Glomerular endothelial cell (primary cell): Measurements from ENCODE around the gene LDLRAD4. TPM values are rescaled to one million over a fixed set of nuclear protein-coding genes. Genes with fewer than 3 reads are reported as not detected.

Experiments used
- DNase-seq: peaks from one replicate; pipeline ENCODE4 v3.0.0-alpha.2; 2011; ENCODE audit warnings: low read depth, low spot score; ENCODE audit errors: extremely low read depth
- total RNA-seq: library from RNA; depleted of rRNA; stranded (reverse); fragments of >200 nt; gene quantifications from 2 replicates; pipeline ENCODE4 v1.2.3, GENCODE V29; 2015

LDLRAD4 gene
- total RNA-seq, 1 donor from 2014 or later = 13.4 TPM

DNA sequence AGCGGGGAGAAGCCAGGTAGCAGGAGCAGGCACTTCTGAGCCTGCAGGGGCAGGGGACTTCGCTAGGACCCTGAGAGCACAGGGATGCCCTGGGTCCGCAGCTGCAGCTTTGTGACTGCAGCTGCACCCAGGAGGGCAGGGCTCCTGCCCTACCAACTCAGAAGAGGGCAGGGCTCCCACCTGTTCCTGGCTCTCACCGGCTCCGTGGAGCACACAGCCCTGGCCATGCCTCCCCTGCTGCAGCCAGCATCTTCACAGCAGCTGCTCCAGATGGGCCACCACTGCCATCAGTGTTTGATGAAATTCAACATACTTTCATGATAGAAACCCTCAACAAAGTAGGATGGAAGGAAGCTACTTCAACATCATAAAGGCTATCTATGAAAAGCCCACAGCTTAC, 415.1 kb downstream of the LDLRAD4 start:
- no peak for DNase-seq

DNA sequence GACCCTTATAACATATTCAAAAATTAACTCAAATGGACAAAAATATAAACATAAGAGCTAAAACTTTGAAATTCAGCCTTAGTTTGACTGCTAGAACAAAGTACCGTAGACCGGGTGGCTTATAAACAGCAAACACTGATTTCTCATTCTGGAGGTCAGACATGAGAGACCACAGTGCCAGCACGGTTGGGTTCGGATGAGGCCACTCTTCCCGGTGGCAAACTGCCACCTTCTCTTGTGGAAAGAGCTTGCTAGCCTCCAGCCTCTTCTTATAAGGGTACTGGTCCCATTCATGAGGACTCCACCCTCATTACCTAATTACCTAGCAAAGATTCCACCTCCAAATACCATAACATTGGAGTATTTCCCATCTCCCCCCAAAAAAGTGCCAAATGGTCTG, 416.5 kb downstream of the LDLRAD4 start:
- no peak for DNase-seq

DNA sequence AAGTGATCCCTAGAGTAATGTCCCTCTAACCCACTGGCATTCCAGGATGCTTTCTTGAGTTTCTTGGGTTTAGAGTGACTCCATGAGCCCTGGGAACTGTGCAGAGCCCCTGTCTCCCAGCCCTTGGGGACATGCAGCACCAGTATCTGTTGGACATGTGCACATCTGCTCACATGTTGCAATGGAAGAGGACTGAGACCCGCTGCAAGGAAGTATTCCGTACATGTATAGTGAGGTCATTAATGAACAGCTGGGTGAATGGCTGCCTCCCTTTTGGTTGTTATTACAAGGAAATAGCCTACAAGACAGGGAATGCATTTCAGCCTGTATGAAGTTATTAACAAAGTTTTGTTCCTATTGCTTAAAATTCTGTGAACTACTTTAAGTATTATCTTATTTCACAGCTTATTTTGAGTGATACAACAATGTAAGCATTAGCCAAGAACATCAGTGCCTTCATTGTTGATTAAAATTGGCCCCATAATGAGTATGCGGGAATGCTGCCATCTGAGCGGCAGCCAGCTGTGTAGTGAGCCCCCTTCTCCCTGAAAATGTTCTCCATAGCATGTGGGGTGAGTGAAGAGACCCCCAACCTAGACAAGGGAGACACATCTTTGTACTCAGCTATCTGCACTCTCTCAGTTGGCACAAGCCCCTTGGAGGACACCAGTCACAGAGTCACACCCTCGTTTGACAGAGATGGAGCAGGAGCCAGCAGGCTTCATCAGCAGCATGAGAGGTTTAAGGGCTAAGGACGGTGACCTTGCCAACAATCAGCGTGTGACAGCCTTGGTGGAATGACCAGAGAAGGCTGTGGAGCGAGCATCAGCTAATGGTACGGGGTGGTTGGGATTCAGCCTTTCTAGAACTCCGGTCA, 420.4 kb downstream of the LDLRAD4 start:
- DNase-seq = no peak

DNA sequence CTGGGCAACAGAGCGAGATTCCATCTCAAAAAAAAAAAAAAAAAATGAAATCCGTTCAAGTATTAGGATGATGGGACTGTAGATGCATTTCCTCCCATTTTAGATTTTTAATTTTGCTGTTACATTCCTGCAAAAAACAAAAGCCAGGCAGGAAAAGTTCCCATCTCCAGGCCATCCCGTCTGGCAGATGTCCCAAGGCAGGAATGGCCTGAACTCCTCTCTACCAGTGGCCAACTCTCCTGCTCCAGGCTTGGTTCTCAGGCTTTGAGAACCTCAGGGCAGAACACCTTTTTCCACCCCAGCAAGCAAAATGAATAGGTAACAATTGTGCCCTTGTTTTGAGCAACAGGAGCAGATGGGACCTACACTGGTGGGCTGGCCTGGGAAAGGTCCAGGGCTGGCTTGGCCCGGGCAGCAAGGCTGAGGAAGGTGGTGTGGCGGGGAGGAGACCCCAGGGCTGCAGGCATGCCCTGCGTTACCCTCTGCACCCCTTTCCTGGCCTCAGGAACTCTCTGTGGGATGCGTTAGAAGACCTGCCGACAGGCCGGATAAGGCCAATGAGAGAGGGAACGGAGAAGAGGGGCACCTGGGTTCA, 421.8 kb downstream of the LDLRAD4 start:
- DNase-seq = no peak

DNA sequence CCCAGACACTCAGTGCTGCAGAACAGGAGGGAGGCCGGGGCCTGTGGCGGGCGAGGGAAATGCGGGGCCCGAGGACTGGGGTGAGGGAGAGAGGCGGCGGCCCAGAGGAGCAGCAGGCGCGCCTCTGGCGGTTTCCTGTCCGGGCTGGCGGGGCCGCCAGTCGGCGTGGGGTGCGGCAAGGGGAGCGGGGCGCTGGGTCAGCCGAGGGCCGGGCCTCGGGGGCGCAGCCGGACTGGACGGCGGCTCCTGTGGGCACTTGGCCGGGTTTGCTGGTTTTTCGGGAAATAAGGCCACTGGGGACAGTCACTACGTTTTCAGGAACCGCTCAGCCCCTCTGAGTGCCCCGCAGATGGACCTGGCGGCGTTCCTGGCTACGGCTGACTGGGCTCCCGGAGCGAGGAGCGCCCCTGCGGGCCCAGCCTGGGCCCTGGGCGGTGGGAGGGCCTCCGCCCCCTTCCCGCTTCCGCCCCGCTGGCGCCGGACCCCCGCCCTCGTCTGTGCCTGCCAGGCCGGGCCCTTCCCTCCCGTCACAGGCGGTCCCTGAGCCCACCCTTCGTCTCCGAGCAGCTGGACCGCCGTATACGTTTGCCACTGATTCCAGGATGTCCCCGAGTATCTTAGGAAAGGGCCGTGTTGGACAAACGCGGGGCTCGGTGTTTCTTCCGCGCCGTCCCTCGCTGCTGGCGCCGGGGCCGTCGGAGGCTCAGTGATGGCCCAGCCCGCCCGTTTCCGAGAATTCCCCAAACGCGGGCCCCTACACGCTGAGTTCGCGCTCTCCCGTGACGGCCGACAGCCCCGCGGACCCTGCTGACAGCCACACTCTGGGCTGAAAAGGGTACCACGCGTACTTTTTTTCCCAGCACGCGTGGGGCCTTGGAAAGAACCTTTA, 423.2 kb downstream of the LDLRAD4 start:
- DNase-seq = no peak

DNA sequence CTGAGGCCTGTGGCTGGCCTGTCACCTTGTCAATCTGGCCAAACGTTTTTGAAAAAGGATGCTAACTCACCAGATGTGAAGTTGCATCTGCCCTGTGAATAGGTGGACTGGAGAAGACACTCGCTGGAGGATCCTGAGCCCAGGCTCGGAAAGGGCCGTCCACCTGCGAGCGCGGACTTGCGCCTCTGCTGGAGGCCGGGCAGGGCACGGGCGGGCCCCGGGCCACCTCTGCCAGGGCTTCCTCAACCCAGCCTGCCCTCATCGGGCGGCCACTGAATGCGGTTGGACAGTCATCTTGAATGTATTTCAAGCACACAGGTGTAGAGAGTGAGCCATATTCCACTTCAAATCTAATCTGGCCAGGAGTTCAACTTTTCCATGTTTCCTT, 423.9 kb downstream of the LDLRAD4 start:
- no peak for DNase-seq

DNA sequence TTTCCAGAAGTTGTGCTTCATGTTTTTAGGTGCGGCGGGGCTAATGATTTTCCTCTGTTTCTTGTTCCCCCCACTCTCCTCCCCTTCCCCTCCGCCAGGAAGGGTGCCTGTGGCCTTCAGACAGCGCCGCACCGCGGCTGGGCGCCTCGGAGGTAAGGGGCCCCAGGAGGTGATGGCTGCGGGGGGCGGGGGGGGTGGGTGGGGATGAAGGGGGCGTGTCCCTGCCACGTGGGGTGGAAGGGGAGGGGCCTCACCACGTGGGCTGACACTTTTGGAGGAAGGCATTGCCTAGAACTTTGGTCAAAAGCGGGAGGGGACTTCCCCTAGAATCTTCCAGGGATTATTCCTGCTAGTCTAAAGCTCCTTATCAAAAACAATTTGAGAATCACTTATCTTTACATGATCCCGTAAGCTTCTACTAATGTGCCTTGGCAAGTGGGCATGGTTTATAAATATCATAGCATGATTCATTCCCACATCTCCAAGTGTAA, 424.7 kb downstream of the LDLRAD4 start:
- DNase-seq = no peak

DNA sequence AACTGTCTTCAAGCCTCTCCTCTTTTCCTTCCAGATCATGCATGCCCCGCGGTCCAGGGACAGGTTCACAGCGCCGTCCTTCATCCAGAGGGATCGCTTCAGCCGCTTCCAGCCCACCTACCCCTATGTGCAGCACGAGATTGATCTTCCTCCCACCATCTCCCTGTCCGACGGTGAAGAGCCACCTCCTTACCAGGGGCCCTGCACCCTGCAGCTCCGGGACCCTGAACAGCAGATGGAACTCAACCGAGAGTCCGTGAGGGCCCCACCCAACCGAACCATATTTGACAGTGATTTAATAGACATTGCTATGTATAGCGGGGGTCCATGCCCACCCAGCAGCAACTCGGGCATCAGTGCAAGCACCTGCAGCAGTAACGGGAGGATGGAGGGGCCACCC, 426.5 kb downstream of the LDLRAD4 start:
- no peak for DNase-seq

DNA sequence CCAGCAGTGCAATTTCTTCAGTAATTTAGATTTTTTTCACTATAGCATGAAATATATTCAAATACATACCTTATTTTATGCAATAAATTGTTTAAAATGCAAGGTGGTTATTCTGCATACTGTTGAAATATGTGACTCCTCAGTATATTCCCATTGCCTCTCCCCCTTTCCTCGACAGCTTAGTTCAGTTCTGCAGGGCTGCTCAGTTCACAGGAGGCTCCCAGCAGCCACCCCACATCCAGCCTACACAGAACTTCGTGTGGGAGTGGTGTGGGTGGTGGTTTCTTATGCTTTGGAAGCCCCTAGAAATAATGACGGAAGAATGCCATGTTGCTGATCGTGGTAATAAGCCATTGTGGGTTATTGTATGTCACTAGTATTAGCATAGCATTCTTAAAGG, 428.1 kb downstream of the LDLRAD4 start:
- no peak for DNase-seq

DNA sequence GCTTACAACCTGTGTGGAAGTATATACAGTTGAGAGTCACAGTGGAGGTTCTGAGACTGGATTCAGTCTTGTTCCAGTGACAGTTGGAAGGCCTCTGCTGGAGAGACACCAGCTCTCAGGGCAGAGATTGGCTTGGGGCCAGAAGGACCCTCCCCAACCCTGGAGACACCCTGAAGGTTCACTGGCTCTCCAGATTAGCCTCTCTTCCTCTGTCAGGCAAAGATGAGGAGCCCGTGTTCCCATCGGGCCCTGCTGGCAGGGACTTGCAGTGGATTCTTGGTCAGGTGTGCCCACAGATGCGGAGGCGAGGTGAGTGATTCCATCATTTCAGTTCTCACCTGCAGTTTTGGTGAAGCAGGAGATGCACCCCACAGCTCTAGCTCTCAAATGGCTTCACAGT, 429.2 kb downstream of the LDLRAD4 start:
- DNase-seq = no peak

DNA sequence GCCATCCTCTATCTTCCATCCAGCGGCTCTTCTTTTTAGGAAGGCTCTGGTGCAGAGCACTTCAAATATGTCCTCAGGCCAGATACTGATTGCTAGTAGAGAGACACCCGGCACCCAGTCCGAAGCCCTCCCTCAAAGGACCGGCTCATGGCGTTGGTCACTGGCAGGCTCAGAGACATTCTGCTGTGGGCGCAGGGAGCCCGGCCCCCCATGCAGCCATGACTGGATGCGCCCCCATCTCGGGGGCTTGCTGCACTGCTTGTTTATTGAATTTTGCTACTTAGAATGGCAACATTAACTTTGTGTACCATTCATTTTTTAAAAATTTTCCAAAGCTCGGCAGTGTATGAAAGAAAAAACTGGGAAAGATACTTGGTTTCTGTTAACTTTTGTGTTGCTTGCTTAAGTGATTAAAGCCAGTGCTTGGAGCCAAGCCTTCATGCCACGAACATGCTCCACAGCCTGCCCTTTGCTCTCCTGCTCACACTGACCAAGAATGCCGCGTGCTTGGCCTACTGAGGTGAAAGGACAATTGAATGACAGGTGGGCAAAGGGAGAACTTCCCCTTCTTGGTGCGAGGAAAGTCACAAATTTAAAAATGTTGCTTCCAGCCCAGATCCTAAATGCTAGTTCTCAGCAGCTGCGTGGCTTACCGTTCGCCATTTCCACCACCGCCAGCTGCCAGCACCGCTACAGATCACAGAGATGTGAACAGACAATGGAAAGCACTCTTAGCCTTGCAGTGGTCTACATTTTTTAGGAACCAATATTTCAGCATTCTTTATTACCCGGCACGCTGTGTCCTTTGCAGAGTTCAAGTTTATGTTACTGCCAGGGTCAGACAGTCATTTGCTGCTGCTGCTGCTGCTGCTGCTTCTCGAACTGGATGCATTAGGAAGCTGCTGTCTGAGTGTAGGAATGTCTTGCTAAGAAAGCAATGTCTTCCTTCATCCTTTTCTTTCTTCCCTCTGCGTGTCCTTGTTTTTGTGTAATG, 431.1 kb downstream of the LDLRAD4 start:
- no peak for DNase-seq

DNA sequence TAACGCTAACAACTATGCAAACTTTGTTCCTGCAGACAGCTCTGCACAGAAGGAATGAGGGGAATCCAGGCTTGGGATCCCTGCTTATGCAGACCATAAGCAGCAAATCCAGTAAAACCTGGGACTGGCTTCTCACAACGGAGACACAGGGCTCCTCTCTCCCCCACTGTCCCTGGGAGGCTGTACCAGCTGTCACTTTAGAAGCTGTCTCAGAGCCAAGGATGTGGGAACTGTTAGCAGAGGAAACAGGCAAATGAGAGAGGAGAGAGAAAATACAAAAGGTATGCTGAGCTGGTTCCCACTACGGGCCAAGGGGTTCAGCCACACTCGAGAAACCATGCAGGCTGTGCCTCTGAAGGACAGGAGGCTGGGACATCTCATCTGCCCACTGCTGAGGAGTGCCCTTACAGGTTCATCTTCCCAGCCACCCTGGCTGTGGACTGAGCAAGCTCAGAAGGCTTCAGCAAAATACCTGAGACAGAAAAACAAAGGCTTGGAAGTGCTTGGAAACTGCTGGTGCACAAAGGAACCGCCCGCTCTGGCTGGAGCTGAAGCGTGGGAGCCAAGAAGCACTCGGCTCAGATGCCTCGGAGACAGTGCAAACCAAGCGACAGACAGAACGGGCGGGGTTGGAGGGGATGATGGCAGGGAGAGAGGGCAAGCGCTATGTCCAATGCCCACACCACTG, 435.3 kb downstream of the LDLRAD4 start:
- DNase-seq = no peak

DNA sequence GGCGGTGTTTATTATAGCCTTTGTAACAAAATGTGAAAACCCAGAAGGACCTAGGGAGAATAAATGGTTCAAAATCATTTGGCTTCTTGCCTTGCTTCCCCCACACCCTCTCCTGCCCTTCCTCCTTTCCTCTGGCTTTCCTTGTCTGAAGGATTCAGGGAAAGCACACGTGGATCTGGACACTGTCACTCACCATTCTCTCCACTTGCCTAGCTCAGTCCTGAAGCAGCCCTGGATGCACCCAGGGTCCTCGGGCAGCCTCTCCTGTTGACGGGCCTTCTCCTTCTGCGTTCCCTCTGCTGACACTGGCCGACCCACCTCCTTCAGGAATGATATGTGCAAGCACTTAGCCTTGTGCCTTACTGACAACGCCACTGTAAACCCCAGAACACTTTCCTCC, 439.4 kb downstream of the LDLRAD4 start:
- no peak for DNase-seq

DNA sequence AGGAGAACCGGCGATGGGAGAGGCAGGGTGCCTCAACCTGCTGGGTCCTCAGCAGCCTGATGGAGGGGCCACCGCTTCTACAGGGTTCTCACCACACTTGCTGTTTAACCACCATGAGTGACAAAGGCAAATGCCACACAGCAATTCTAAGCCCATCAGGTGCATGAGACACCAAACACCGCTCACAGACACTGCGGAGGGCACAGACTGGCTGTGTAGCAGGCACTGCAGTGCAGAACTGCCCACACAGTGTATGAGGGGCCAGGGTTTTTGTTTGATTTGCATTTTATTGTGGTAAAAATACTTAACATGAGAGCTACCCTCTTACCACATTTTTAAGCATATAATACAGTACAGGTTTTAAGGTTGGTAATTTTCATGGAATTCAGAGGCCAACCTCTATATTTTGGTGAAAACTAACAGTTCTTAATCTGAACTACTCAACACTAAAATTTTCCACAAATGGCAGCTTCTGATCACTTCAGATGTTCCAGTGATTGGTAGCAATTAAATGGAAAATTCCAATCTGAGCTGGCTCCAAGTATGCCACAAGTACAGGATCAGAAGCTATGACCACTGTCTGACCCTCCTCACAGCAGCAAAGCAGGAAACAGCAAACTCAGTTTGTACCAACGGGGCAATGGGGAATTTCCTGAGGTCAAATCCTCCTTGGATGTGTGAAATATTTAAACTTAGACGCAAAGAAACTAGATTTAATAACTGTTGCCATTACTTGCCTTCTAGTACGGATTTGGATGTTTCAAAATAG, 440.1 kb downstream of the LDLRAD4 start:
- DNase-seq = peak; percentile 37

DNA sequence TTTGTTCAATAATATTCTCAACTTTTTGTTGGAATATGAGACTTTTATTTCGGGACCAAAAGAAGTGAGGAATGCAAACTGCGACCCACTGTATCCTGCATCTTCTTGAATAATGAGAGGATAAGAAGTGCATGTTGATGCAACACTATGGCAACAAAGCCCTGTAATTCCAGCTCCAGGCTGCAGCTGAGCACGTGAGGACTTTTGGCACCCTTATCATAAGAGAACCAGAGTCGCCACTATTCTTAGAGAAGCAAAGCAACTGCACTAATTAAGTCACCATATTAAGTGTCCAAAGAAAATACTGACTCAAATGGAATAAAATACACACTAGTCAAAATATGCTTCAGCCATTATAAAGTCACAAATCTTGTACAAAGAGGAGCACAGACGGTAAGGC, 441.9 kb downstream of the LDLRAD4 start:
- no peak for DNase-seq

DNA sequence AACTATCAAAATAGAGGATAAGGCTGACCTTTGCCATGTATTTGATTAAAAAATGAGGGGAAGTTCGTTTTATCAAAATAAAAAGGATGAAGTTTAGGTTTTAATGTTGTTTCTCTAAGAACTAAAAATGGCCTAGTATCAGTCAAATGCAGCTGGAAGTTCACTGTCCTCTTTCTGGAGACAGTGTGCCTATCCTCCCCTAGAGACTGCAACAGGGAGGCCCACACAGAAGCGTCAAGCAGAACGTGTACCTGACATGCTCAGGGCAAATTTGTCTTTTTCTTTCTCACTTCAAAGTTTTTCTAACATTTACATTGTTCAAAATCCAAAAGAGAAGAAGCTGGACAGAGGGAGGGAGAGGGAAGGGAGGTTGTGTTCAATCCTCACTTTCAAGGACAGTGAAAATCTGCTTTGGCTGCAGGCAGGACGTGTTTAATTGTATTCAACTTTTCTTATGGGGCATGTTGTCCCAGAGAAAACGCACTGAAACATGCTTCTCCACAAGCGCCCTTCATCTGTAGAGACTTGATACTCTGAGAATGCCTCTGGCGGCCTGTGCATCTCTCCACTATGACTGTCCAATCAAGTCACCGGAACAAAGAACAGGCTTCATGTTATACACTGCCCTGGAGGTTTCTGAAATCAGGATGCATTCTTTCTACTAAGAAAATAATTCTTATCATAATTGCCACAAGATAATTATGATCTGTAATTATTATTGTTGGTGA, 442.7 kb downstream of the LDLRAD4 start:
- DNase-seq = no peak

DNA sequence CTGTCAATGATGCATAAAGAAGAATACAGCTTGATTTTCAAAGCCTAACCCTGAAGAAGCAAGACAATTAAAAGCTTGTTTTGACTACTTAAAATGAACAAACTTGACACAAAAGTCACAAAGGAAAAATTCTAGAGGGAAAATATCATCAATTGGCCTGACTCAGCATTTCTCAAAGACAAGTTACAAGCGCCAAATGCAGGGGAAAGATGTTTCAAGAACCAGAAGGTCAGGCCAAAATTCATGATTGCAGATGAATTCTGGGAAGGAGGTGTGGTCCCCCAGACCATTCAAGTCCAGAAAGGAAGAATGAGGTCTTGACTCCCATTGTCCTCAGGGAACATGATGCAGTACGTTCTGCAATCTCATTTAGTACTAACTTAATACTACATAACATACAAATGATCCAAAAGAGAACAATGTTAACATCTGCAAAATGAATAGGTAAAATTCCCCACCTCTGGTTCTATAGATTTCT, 443.3 kb downstream of the LDLRAD4 start:
- DNase-seq = no peak

DNA sequence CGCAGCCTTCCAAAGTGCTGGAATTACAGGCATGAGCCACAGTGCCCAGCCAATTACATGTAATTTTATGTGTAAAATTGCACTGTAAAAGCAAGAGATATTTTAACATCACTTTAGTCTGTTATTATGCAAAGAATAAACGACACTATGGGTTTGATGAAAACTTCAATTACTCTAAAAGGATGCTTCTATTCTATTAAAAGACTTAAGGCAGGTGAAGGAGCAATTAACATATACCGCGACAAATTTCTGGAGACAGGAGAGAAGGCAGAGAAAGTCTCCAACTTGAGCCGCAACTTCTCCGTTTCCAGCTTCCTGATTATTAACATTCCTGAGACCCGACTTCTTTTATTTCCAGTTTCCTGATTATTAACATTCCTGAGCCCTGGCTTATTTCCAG, 454.1 kb downstream of the LDLRAD4 start:
- no peak for DNase-seq
